PC-3 (cell line): ENCODE results near the gene FMNL2.

Source experiments
- EZH2phosphoT487 ChIP-seq: fragments of 300-600 bp; sonication (generic); IDR thresholded peaks from 2 replicates; pipeline ENCODE4 v1.6.1; 2018; ENCODE audit warnings: mild to moderate bottlenecking, antibody characterized with exemption, low read length, borderline replicate concordance
- TF ChIP-seq, protein P1 (sequence below): fragments of 300-600 bp; sonication (generic); conservative IDR thresholded peaks from 2 replicates; pipeline ENCODE4 v1.5.1; 2017; ENCODE audit warnings: antibody characterized with exemption, low read depth, mild to moderate bottlenecking, low read length

DNA sequence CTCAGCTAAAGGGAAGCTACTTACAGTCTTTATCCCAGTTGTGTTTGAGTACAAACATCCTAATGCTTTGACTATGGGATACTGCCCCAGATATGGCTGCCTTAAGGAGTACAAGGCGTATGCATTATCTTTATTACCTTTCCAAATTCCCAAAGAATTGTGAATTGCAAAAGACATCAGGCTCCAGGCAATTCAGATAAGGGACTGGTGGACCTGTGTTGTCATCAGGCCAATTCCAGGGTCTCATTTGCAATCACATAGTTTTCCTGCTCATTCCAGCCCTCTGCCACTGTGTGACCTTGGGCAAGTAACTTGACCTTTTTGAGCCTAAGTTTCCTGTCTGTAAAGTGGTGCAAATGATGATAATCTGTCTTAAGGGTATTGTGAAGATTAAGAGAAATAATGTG, 137.5 kb downstream of the FMNL2 start:
- TF ChIP-seq, protein P1, sequence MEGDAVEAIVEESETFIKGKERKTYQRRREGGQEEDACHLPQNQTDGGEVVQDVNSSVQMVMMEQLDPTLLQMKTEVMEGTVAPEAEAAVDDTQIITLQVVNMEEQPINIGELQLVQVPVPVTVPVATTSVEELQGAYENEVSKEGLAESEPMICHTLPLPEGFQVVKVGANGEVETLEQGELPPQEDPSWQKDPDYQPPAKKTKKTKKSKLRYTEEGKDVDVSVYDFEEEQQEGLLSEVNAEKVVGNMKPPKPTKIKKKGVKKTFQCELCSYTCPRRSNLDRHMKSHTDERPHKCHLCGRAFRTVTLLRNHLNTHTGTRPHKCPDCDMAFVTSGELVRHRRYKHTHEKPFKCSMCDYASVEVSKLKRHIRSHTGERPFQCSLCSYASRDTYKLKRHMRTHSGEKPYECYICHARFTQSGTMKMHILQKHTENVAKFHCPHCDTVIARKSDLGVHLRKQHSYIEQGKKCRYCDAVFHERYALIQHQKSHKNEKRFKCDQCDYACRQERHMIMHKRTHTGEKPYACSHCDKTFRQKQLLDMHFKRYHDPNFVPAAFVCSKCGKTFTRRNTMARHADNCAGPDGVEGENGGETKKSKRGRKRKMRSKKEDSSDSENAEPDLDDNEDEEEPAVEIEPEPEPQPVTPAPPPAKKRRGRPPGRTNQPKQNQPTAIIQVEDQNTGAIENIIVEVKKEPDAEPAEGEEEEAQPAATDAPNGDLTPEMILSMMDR: no peak
- no peak for TF ChIP-seq EZH2phosphoT487
